ENCODE data around the gene CEP162. TPM values are rescaled to one million over a fixed set of nuclear protein-coding genes. Genes with fewer than 3 reads are reported as not detected.

CEP162 gene
- total RNA-seq, 3 donors from 2014 or later: 10.9 to 20.1 (median 18.7) TPM

DNA sequence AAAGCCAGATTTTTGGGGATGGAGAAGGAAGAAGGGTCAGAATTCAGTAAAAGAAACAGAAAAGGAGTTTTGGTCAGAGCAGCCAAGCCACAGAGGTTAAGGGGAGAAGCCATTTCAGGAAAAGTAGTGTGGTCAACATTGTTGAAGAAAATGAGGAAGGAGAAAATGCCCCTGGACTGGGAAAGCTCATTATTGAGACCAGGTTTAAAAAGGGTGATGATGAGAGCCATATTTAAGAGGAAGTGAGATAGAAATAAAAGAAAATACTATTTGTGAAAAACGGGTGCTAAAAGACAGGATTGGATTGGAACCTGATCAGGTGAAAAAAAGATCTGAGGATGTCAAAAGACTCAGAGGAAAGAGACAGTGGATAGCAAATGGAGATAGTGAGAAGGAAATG lies 75.8 kb downstream of the CEP162 start:
- Histone ChIP-seq H3K36me3 (peaks cover 5% of the 10 kb centered on the region), H3K27me3 (no peaks in the 10 kb centered on the region), H3K4me3 (no peak overlapping the region), H3K27ac (no peak overlapping the region), H3K4me1 (no peaks in the 10 kb centered on the region), H3K9me3 (no peaks in the 10 kb centered on the region)
- TF ChIP-seq POLR2A (IDR thresholded peaks at IDR 0.05) (no peak), POLR2AphosphoS5 (IDR thresholded peaks at IDR 0.05) (no peak)
- TF ChIP-seq, protein P1, sequence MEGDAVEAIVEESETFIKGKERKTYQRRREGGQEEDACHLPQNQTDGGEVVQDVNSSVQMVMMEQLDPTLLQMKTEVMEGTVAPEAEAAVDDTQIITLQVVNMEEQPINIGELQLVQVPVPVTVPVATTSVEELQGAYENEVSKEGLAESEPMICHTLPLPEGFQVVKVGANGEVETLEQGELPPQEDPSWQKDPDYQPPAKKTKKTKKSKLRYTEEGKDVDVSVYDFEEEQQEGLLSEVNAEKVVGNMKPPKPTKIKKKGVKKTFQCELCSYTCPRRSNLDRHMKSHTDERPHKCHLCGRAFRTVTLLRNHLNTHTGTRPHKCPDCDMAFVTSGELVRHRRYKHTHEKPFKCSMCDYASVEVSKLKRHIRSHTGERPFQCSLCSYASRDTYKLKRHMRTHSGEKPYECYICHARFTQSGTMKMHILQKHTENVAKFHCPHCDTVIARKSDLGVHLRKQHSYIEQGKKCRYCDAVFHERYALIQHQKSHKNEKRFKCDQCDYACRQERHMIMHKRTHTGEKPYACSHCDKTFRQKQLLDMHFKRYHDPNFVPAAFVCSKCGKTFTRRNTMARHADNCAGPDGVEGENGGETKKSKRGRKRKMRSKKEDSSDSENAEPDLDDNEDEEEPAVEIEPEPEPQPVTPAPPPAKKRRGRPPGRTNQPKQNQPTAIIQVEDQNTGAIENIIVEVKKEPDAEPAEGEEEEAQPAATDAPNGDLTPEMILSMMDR (IDR thresholded peaks at IDR 0.05): no peak
- intact Hi-C loops (cut with DNase I; ENCODE audit: low total_unique reads): no loop called here
- DNase-seq (ENCODE audit: low spot score in 2 of 2): no peak

DNA sequence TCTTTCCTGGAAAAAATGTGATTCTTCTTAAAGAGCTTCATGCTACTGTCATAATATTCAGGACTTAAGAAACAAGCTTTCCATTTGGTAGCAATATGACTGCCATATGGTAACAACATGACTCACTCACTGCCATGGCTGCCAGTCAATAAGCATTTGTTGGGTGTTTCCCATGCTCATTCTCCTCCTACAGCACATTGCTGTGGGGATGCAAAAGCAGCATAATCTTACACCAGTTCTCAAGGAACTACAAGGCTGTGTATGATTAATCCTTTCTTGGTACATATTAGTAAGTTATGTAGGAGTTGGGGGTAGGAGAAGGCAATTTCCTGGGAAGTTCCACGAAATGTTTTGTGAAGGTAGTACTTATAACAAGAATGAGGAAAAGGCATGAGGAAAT lies 76.7 kb downstream of the CEP162 start:
- no peak overlapping the region for H3K4me3 ChIP-seq
- TF ChIP-seq POLR2A (IDR thresholded peaks at IDR 0.05): no peak
- no peak for TF ChIP-seq POLR2AphosphoS5 (IDR thresholded peaks at IDR 0.05)
- TF ChIP-seq, protein P1 (IDR thresholded peaks at IDR 0.05): no peak
- no peaks in the 10 kb centered on the region for H3K4me1 ChIP-seq
- intact Hi-C loops (cut with DNase I; ENCODE audit: low total_unique reads): no loop called here
- no peak overlapping the region for H3K27ac ChIP-seq
- no peak for DNase-seq (ENCODE audit: low spot score in 2 of 2)
- no peaks in the 10 kb centered on the region for H3K27me3 ChIP-seq
- no peaks in the 10 kb centered on the region for H3K9me3 ChIP-seq
- H3K36me3 ChIP-seq: peaks cover 5% of the 10 kb centered on the region

GRCh38 chr6:84141521-84141920 lies 85.9 kb downstream of the CEP162 start:
- TF ChIP-seq, protein P1 (IDR thresholded peaks at IDR 0.05): no peak
- no peak for TF ChIP-seq POLR2AphosphoS5 (IDR thresholded peaks at IDR 0.05)
- no peak for TF ChIP-seq POLR2A (IDR thresholded peaks at IDR 0.05)
- Histone ChIP-seq H3K36me3 (no peaks in the 10 kb centered on the region), H3K27me3 (no peaks in the 10 kb centered on the region), H3K4me1 (no peaks in the 10 kb centered on the region), H3K4me3 (no peak overlapping the region), H3K9me3 (no peaks in the 10 kb centered on the region), H3K27ac (no peak overlapping the region)
- DNase-seq (ENCODE audit: low spot score in 2 of 2): no peak
- intact Hi-C loops (cut with DNase I; ENCODE audit: low total_unique reads): no loop called here

DNA sequence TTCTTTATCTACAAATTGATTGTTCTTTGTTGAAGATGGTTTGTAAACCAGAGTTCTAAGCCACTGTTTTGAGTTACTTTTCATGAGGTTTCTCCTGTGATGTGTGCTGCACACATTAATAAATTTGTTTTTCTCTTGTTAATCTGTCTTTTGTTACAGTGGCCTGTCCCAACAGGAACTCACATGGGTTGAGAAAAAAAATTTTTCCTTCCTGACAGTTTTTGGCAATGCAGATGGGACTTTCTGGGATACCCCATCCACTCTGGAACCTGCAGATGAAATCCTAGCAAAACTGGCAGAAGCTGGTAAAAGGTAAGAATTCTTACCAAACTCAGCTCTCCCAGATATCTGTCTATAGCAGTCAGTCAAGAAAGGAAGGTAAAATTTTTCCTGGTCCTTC lies 88.1 kb downstream of the CEP162 start:
- no peaks in the 10 kb centered on the region for H3K27me3 ChIP-seq
- no peaks in the 10 kb centered on the region for H3K36me3 ChIP-seq
- intact Hi-C loops (cut with DNase I; ENCODE audit: low total_unique reads): no loop called here
- no peaks in the 10 kb centered on the region for H3K9me3 ChIP-seq
- no peak overlapping the region for H3K4me3 ChIP-seq
- TF ChIP-seq, protein P1 (IDR thresholded peaks at IDR 0.05): no peak
- no peak for TF ChIP-seq POLR2A (IDR thresholded peaks at IDR 0.05)
- TF ChIP-seq POLR2AphosphoS5 (IDR thresholded peaks at IDR 0.05): no peak
- H3K27ac ChIP-seq: no peak overlapping the region
- no peaks in the 10 kb centered on the region for H3K4me1 ChIP-seq
- DNase-seq (ENCODE audit: low spot score in 2 of 2): no peak

GRCh38 chr6:84137989-84138575 lies 89.4 kb downstream of the CEP162 start:
- Histone ChIP-seq H3K27me3 (no peaks in the 10 kb centered on the region), H3K4me1 (no peaks in the 10 kb centered on the region), H3K4me3 (no peak overlapping the region), H3K9me3 (peaks cover 0 to 6% of the 10 kb centered on the region in 2 donors), H3K36me3 (no peaks in the 10 kb centered on the region), H3K27ac (no peak overlapping the region)
- intact Hi-C loops (cut with DNase I; ENCODE audit: low total_unique reads): no loop called here
- no peak for TF ChIP-seq POLR2AphosphoS5 (IDR thresholded peaks at IDR 0.05)
- no peak for TF ChIP-seq POLR2A (IDR thresholded peaks at IDR 0.05)
- TF ChIP-seq, protein P1 (IDR thresholded peaks at IDR 0.05): no peak
- DNase-seq (ENCODE audit: low spot score in 2 of 2): no peak

Data from breast epithelium (tissue), 4 donors.